A549 treated with CORT108297 at 1 μM for 4 hours (cell line): Measurements from ENCODE around the gene MS4A14. TPM values are rescaled to one million over a fixed set of nuclear protein-coding genes. Genes with fewer than 3 reads are reported as not detected.

Source experiments
- total RNA-seq: library from RNA; stranded (reverse); fragments of 200-300 nt; extraction: Qiagen RNA extraction; gene quantifications from 5 replicates; pipeline ENCODE4 v1.2.3, GENCODE V29; 2022

The MS4A14 gene
- total RNA-seq, result not detected in 5 replicates

GRCh38 chr11:60396382-60396781 lies at the start of gene MS4A14:
Gene MS4A14, plus strand, starts transcription at chr11:60396459. Its CDS starts 120 bp downstream, at chr11:60396579.

GRCh38 chr11:60378354-60378753 lies 17.9 kb upstream of the MS4A14 start, which contains the start of gene MS4A7:
Gene MS4A7, plus strand, starts transcription at chr11:60378532. Its CDS starts 4,610 bp downstream, at chr11:60383142.

GRCh38 chr11:60429272-60429671 lies 33.0 kb downstream of the MS4A14 start, which contains the start of gene MS4A5:
Gene MS4A5, plus strand, starts transcription at chr11:60429572. Its CDS starts 103 bp downstream, at chr11:60429675.

GRCh38 chr11:60455531-60456042 lies 59.3 kb downstream of the MS4A14 start, which contains the start of gene MS4A1:
Gene MS4A1, plus strand, starts transcription at chr11:60455847. Its CDS starts 6,528 bp downstream, at chr11:60462375.

Other genes starting within 250 kb of the MS4A14 start
- gene MS4A6A, start 213.4 kb upstream of the MS4A14 start, total RNA-seq, result not detected in 5 replicates
- not detected in 5 replicates for gene MS4A4E, start 153.3 kb upstream of the MS4A14 start, total RNA-seq
- gene MS4A4A, start 115.8 kb upstream of the MS4A14 start, total RNA-seq, result not detected in 5 replicates
- not detected in 5 replicates for gene MS4A6E, start 69.2 kb upstream of the MS4A14 start, total RNA-seq
- gene MS4A7, start 17.9 kb upstream of the MS4A14 start, total RNA-seq, result not detected in 5 replicates
- gene MS4A5, start 33.1 kb downstream of the MS4A14 start, total RNA-seq, result not detected in 5 replicates
- gene MS4A1, start 59.4 kb downstream of the MS4A14 start, total RNA-seq, result not detected in 5 replicates
- not detected in 5 replicates for gene MS4A12, start 96.3 kb downstream of the MS4A14 start, total RNA-seq
- gene MS4A13, start 118.9 kb downstream of the MS4A14 start, total RNA-seq, result not detected in 5 replicates